ENCODE measurements around the gene ARHGAP6. TPM values are rescaled to one million over a fixed set of nuclear protein-coding genes. Genes with fewer than 3 reads are reported as not detected.

ARHGAP6 gene
- polyA plus RNA-seq, 3 donors: 0.31 to 1.1 (median 0.40) TPM

DNA sequence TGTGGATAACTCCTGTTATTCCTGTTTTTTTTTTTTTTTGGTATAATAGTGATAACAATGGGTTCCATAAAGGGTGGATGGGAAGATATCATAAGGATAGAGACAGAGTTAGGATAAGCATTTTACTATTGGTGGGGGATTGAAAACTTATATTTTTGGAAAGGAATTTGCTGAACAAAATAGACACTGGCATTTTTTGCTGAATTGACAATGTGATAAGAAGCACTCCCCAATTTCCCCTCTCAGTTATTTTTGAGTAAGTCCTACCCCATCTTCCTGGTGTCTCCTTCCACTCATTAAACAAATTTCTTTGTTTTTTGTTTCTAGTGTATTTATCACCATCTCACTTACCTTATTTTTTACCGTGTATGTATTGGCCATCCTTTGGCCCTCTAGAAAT lies 316.7 kb downstream of the ARHGAP6 start:
- intact Hi-C loops (cut with micrococcal nuclease): no loop called here
- no peak for DNase-seq
- H3K27ac Mint-ChIP-seq: no peak overlapping the region
- Histone ChIP-seq H3K4me2 (replicated peaks; ENCODE audit: extremely low read depth, low read length, poor library complexity, severe bottlenecking) (no peak overlapping the region), H3K79me2 (ENCODE audit: insufficient read depth, low read length) (no peaks in the 10 kb centered on the region), H3K9me3 (replicated peaks in 1 of 2; ENCODE audit: control insufficient read depth in 1 of 2, insufficient read depth in 1 of 2, low read length in 2 of 2) (no peaks in the 10 kb centered on the region), H3K4me3 (replicated peaks in 1 of 3; ENCODE audit: low read depth in 2 of 3, low read length in 3 of 3) (no peak overlapping the region), H3K4me1 (ENCODE audit: control insufficient read depth in 1 of 2, insufficient read depth in 2 of 2, low read length in 2 of 2) (peaks cover 10 to 13% of the 10 kb centered on the region in 2 donors), H2AFZ (ENCODE audit: insufficient read depth, low read depth, low read length, poor library complexity, severe bottlenecking) (no peak overlapping the region), H3K9ac (ENCODE audit: insufficient read depth, low read length, poor library complexity, severe bottlenecking) (no peak overlapping the region), H3K36me3 (replicated peaks in 1 of 2; ENCODE audit: control insufficient read depth in 1 of 2, insufficient read depth in 2 of 2, low read length in 2 of 2) (no peaks in the 10 kb centered on the region), H3K27ac (ENCODE audit: low read depth in 1 of 2, low read length in 2 of 2) (no peak overlapping the region), H3K27me3 (ENCODE audit: control insufficient read depth in 2 of 2, insufficient read depth in 2 of 2, low read length in 2 of 2) (no peaks in the 10 kb centered on the region), H4K20me1 (ENCODE audit: insufficient read depth, low read length) (no peaks in the 10 kb centered on the region)
- no peaks in the 10 kb centered on the region for H3K36me3 Mint-ChIP-seq
- peaks cover 0 to 4% (median 3%) of the 10 kb centered on the region in 3 donors for H3K27me3 Mint-ChIP-seq (ENCODE audit: low read depth in 3 of 3)
- no CpG with 5 or more reads among the region's 1 CpG for whole genome bisulfite sequencing (ENCODE audit: insufficient coverage)
- TF ChIP-seq, protein P1, sequence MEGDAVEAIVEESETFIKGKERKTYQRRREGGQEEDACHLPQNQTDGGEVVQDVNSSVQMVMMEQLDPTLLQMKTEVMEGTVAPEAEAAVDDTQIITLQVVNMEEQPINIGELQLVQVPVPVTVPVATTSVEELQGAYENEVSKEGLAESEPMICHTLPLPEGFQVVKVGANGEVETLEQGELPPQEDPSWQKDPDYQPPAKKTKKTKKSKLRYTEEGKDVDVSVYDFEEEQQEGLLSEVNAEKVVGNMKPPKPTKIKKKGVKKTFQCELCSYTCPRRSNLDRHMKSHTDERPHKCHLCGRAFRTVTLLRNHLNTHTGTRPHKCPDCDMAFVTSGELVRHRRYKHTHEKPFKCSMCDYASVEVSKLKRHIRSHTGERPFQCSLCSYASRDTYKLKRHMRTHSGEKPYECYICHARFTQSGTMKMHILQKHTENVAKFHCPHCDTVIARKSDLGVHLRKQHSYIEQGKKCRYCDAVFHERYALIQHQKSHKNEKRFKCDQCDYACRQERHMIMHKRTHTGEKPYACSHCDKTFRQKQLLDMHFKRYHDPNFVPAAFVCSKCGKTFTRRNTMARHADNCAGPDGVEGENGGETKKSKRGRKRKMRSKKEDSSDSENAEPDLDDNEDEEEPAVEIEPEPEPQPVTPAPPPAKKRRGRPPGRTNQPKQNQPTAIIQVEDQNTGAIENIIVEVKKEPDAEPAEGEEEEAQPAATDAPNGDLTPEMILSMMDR (IDR thresholded peaks at IDR 0.05): no peak
- peaks cover 0 to 4% (median 0%) of the 10 kb centered on the region in 7 donors for H3K9me3 Mint-ChIP-seq
- no peak overlapping the region for H3K4me3 Mint-ChIP-seq
- H3K4me1 Mint-ChIP-seq: peaks cover 15% of the 10 kb centered on the region

DNA sequence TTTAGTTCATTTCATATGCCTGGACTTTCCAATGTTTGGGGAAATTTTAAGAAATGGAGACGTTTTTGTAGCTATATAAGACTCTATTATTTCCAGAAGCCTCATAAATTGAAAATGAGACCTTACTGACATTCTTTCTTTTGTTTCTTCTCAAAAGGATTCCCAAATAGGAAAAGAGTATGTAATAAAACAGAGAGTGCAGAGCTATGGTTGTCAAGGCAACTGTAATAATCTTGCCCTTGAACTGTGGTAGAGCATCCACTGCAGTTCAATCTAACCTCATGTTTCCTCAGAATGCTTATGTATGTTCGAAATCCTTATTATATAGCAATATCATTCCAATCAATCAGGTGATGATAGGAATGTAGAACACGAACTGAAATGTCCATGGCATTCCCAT lies 318.4 kb downstream of the ARHGAP6 start:
- H3K9ac ChIP-seq (ENCODE audit: insufficient read depth, low read length, poor library complexity, severe bottlenecking): no peak overlapping the region
- TF ChIP-seq, protein P1 (IDR thresholded peaks at IDR 0.05): no peak
- H3K27ac ChIP-seq (ENCODE audit: low read depth in 1 of 2, low read length in 2 of 2): no peak overlapping the region
- Mint-ChIP-seq H3K27ac (no peak overlapping the region), H3K4me1 (peaks cover 17% of the 10 kb centered on the region), H3K27me3 (ENCODE audit: low read depth in 3 of 3) (peaks cover 0 to 5% (median 3%) of the 10 kb centered on the region in 3 donors), H3K4me3 (no peak overlapping the region), H3K9me3 (peaks cover 0 to 4% (median 0%) of the 10 kb centered on the region in 7 donors), H3K36me3 (no peaks in the 10 kb centered on the region)
- H3K4me1 ChIP-seq (ENCODE audit: control insufficient read depth in 1 of 2, insufficient read depth in 2 of 2, low read length in 2 of 2): peaks cover 10 to 13% of the 10 kb centered on the region in 2 donors
- H3K4me2 ChIP-seq (replicated peaks; ENCODE audit: extremely low read depth, low read length, poor library complexity, severe bottlenecking): no peak overlapping the region
- no peaks in the 10 kb centered on the region for H4K20me1 ChIP-seq (ENCODE audit: insufficient read depth, low read length)
- no CpG with 5 or more reads among the region's 3 CpGs for WGBS (ENCODE audit: insufficient coverage)
- DNase-seq: no peak
- H3K36me3 ChIP-seq (replicated peaks in 1 of 2; ENCODE audit: control insufficient read depth in 1 of 2, insufficient read depth in 2 of 2, low read length in 2 of 2): no peaks in the 10 kb centered on the region
- H2AFZ ChIP-seq (ENCODE audit: insufficient read depth, low read depth, low read length, poor library complexity, severe bottlenecking): no peak overlapping the region
- intact Hi-C loops (cut with micrococcal nuclease): no loop called here
- no peaks in the 10 kb centered on the region for H3K9me3 ChIP-seq (replicated peaks in 1 of 2; ENCODE audit: control insufficient read depth in 1 of 2, insufficient read depth in 1 of 2, low read length in 2 of 2)
- no peaks in the 10 kb centered on the region for H3K79me2 ChIP-seq (ENCODE audit: insufficient read depth, low read length)
- no peak overlapping the region for H3K4me3 ChIP-seq (replicated peaks in 1 of 3; ENCODE audit: low read depth in 2 of 3, low read length in 3 of 3)
- H3K27me3 ChIP-seq (ENCODE audit: control insufficient read depth in 2 of 2, insufficient read depth in 2 of 2, low read length in 2 of 2): no peaks in the 10 kb centered on the region
